Nephron progenitor cell (in vitro differentiated cells): ENCODE measurements around the gene TUBA3E.
"Not testable (repeated sequence)": the region's sequence is repeated elsewhere in the genome, so short reads cannot be mapped to it uniquely, and the experiment has no call there.

Experiments
- DNase-seq: peaks from one replicate; pipeline ENCODE4 v3.0.0; 2021
- H3K27ac Mint-ChIP-seq: 2 replicates; pipeline ENCODE4 v1.8.0; 2021; ENCODE audit warnings: mild to moderate bottlenecking, moderate library complexity, mixed read lengths
- H3K27me3 Mint-ChIP-seq: 2 replicates; pipeline ENCODE4 v1.8.0; 2021; ENCODE audit warnings: mild to moderate bottlenecking, low read depth, mixed read lengths; ENCODE audit not compliant: poor library complexity
- H3K36me3 Mint-ChIP-seq: 2 replicates; pipeline ENCODE4 v1.8.0; 2021; ENCODE audit warnings: low read depth, mixed read lengths
- H3K4me1 Mint-ChIP-seq: 2 replicates; pipeline ENCODE4 v1.8.0; 2021; ENCODE audit warnings: mixed read lengths
- H3K4me3 Mint-ChIP-seq: 2 replicates; pipeline ENCODE4 v1.8.0; 2021; ENCODE audit warnings: mild to moderate bottlenecking, moderate library complexity, mixed read lengths
- H3K9me3 Mint-ChIP-seq: 2 replicates; pipeline ENCODE4 v1.8.0; 2021; ENCODE audit warnings: mild to moderate bottlenecking, moderate library complexity, mixed read lengths
- CTCF ChIP-seq: fragments of 200-600 bp; sonication (generic); IDR thresholded peaks from 2 replicates; pipeline ENCODE4 v1.5.0; 2021; ENCODE audit warnings: antibody characterized with exemption

TUBA3E gene

GRCh38 chr2:130181325-130181879, 16.8 kb downstream of the TUBA3E start, which contains the start of gene SMPD4:
TSS of gene SMPD4 (minus strand) at chr2:130181602. CDS start at chr2:130176592, 5,010 bp downstream.
- no peak for TF ChIP-seq CTCF
- peak; percentile 98 for DNase-seq
- Mint-ChIP-seq H3K4me1 (peaks cover 24% of the 10 kb centered on the region), H3K36me3 (peaks cover 12% of the 10 kb centered on the region), H3K9me3 (no peaks in the 10 kb centered on the region), H3K27ac (peak within 1 kb of the TSS; percentile 95), H3K27me3 (peaks cover under 1% of the 10 kb centered on the region), H3K4me3 (peak within 1 kb of the TSS; percentile 93)

GRCh38 chr2:130180404-130181324, 17.6 kb downstream of the TUBA3E start:
- H3K27me3 Mint-ChIP-seq, H3K9me3 Mint-ChIP-seq, DNase-seq: not testable (repeated sequence)
- Mint-ChIP-seq H3K27ac (peak overlapping the region; percentile 95), H3K4me1 (peaks cover 24% of the 10 kb centered on the region), H3K4me3 (peak overlapping the region; percentile 93), H3K36me3 (peaks cover 11% of the 10 kb centered on the region)

GRCh38 chr2:130174866-130175265, 23.4 kb downstream of the TUBA3E start:
- peaks cover 34% of the 10 kb centered on the region for H3K36me3 Mint-ChIP-seq
- not testable (repeated sequence) for H3K9me3 Mint-ChIP-seq, H3K27me3 Mint-ChIP-seq, DNase-seq, H3K4me3 Mint-ChIP-seq, H3K27ac Mint-ChIP-seq, H3K4me1 Mint-ChIP-seq

- TF ChIP-seq CTCF, result no peak
- DNase-seq, result no peak
- H3K36me3 Mint-ChIP-seq, result peaks cover 58% of the 10 kb centered on the region
- H3K27ac Mint-ChIP-seq, result no peak overlapping the region
- no peaks in the 10 kb centered on the region for H3K9me3 Mint-ChIP-seq
- no peaks in the 10 kb centered on the region for H3K27me3 Mint-ChIP-seq
- no peak overlapping the region for H3K4me3 Mint-ChIP-seq
- H3K4me1 Mint-ChIP-seq, result no peaks in the 10 kb centered on the region
Observed at GRCh38 chr2:130169896-130170295, 28.3 kb downstream of the TUBA3E start.

- H3K4me1 Mint-ChIP-seq, DNase-seq, H3K27ac Mint-ChIP-seq, H3K4me3 Mint-ChIP-seq, H3K27me3 Mint-ChIP-seq, H3K9me3 Mint-ChIP-seq: not testable (repeated sequence)
- H3K36me3 Mint-ChIP-seq, result peaks cover 65% of the 10 kb centered on the region
Observed at GRCh38 chr2:130169163-130169562, 29.1 kb downstream of the TUBA3E start.

- not testable (repeated sequence) for H3K4me1 Mint-ChIP-seq, DNase-seq, H3K27ac Mint-ChIP-seq, H3K9me3 Mint-ChIP-seq, H3K4me3 Mint-ChIP-seq, H3K27me3 Mint-ChIP-seq
- peaks cover 60% of the 10 kb centered on the region for H3K36me3 Mint-ChIP-seq
Observed at GRCh38 chr2:130166611-130167010, 31.6 kb downstream of the TUBA3E start.

GRCh38 chr2:130165293-130166016, 32.8 kb downstream of the TUBA3E start:
- no peaks in the 10 kb centered on the region for H3K27me3 Mint-ChIP-seq
- H3K4me3 Mint-ChIP-seq, result no peak overlapping the region
- H3K36me3 Mint-ChIP-seq, result peaks cover 56% of the 10 kb centered on the region
- H3K9me3 Mint-ChIP-seq, result no peaks in the 10 kb centered on the region
- TF ChIP-seq CTCF, result no peak
- H3K4me1 Mint-ChIP-seq, result peaks cover 8% of the 10 kb centered on the region
- no peak overlapping the region for H3K27ac Mint-ChIP-seq
- DNase-seq, result no peak
